Keratinocyte (primary cell): Measurements from ENCODE around the gene CLEC16A. TPM values are rescaled to one million over a fixed set of nuclear protein-coding genes. Genes with fewer than 3 reads are reported as not detected.

Source experiments
- DNase-seq: peaks from one replicate; pipeline ENCODE4 v3.0.0-alpha.2; 2011; ENCODE audit warnings: low read depth, missing footprints, low spot score
- FAIRE-seq: peaks from 2 replicates; lab custom pipeline; 2011; peaks lifted over from hg19 to GRCh38; lab: Jason Lieb, UNC
- H2AFZ ChIP-seq: 2 replicates; pipeline ENCODE4 v1.6.0; 2012; ENCODE audit warnings: low read length, control low read depth, inconsistent platforms; ENCODE audit not compliant: control insufficient read depth
- H3K27ac ChIP-seq: 2 replicates; pipeline ENCODE4 v1.5.1; 2011; ENCODE audit warnings: low read length; ENCODE audit not compliant: control insufficient read depth, insufficient read depth
- H3K27me3 ChIP-seq: 3 replicates; pipeline ENCODE4 v1.6.0; 2011; ENCODE audit warnings: low read length; ENCODE audit not compliant: control insufficient read depth, insufficient read depth; ENCODE audit errors: extremely low read depth
- H3K36me3 ChIP-seq, 2 experiments: 2 replicates in 1 of 2; 3 replicates in 1 of 2; pipeline ENCODE4 v1.5.1; 2011; ENCODE audit warnings: low read length in 2 of 2, mild to moderate bottlenecking in 1 of 2; ENCODE audit not compliant: control insufficient read depth in 2 of 2, insufficient read depth in 2 of 2; ENCODE audit errors: extremely low read depth in 1 of 2
- H3K4me1 ChIP-seq: 3 replicates; pipeline ENCODE4 v1.5.1; 2011; ENCODE audit warnings: low read length; ENCODE audit not compliant: control insufficient read depth, insufficient read depth; ENCODE audit errors: extremely low read depth
- H3K4me2 ChIP-seq: 3 replicates; pipeline ENCODE4 v1.6.0; 2011; ENCODE audit warnings: low read depth, low read length; ENCODE audit not compliant: control insufficient read depth, insufficient read depth; ENCODE audit errors: extremely low read depth
- H3K4me3 ChIP-seq, 3 experiments: fragments of 200-600 bp in 1 of 3; sonication (generic) in 1 of 3; 2 replicates in 2 of 3; 3 replicates in 1 of 3; pipeline ENCODE4 v1.5.1; 2011 to 2016; ENCODE audit warnings: low read length in 3 of 3, mild to moderate bottlenecking in 3 of 3, control low read depth in 2 of 3, inconsistent platforms in 1 of 3, low read depth in 1 of 3, mixed read lengths in 1 of 3, mixed run types in 1 of 3, moderate library complexity in 1 of 3; ENCODE audit not compliant: control insufficient read depth in 2 of 3, insufficient read depth in 2 of 3; ENCODE audit errors: extremely low read depth in 1 of 3
- H3K79me2 ChIP-seq: 2 replicates; pipeline ENCODE4 v1.6.0; 2012; ENCODE audit warnings: low read length; ENCODE audit not compliant: control insufficient read depth, insufficient read depth
- H3K9ac ChIP-seq: 3 replicates; pipeline ENCODE4 v1.6.0; 2011; ENCODE audit warnings: low read length; ENCODE audit not compliant: control insufficient read depth, insufficient read depth; ENCODE audit errors: extremely low read depth
- H3K9me1 ChIP-seq: 3 replicates; pipeline ENCODE4 v1.6.0; 2011; ENCODE audit warnings: low read length; ENCODE audit not compliant: control insufficient read depth, insufficient read depth; ENCODE audit errors: extremely low read depth
- H3K9me3 ChIP-seq: 2 replicates; pipeline ENCODE4 v1.5.1; 2012; ENCODE audit warnings: low read depth, low read length; ENCODE audit not compliant: control insufficient read depth
- H4K20me1 ChIP-seq: 3 replicates; pipeline ENCODE4 v1.6.0; 2011; ENCODE audit warnings: low read length; ENCODE audit not compliant: control insufficient read depth, insufficient read depth; ENCODE audit errors: extremely low read depth
- CTCF ChIP-seq, 3 experiments: IDR thresholded peaks in 1 of 3; conservative IDR thresholded peaks in 1 of 3; optimal IDR thresholded peaks in 1 of 3; 2 replicates in 2 of 3; 3 replicates in 1 of 3; pipeline versions ENCODE3 to v1.5.1; 2011; ENCODE audit warnings: low read length in 3 of 3, mild to moderate bottlenecking in 3 of 3, moderate library complexity in 2 of 3, control low read depth in 1 of 3, inconsistent platforms in 1 of 3; ENCODE audit not compliant: insufficient read depth in 2 of 3; ENCODE audit errors: extremely low read depth in 1 of 3
- EZH2 ChIP-seq: IDR thresholded peaks from one replicate; pipeline ENCODE4 v1.6.1; 2012; ENCODE audit warnings: inconsistent platforms, mild to moderate bottlenecking, low read length, moderate library complexity
- dilution Hi-C: fragments of 300-500 bp; cut with MboI; formaldehyde crosslinking; loops from one replicate; pipeline ENCODE4 v1.7.0; 2020; ENCODE audit warnings: low sequenced_read_pairs; ENCODE audit not compliant: extremely low pct_ligation_motif_present
- polyA plus RNA-seq, 5 experiments: library from polyadenylated mRNA; depleted of rRNA in 3 of 5; stranded (reverse) in 3 of 5; stranded (forward) in 1 of 5; unstranded in 1 of 5; fragments of >200 nt; gene quantifications; 1 replicate in 1 of 5; 2 replicates in 3 of 5; 3 replicates in 1 of 5; pipeline versions ENCODE4 v1.2.1 to v1.2.3, GENCODE V29; 2011 to 2012; ENCODE audit warnings: missing spikeins in 2 of 5, low read depth in 1 of 5, low replicate concordance in 1 of 5

Gene CLEC16A
- polyA plus RNA-seq, 1 donor (not counting 4 experiments of a cell fraction or from before 2014, with no cell fraction given), result 9.5 TPM

GRCh38 chr16:11229906-11230305 lies 285.5 kb downstream of the CLEC16A start:
- Histone ChIP-seq H3K36me3 (no peaks in the 10 kb centered on the region), H3K9me1 (no peaks in the 10 kb centered on the region), H3K4me1 (peaks cover 4% of the 10 kb centered on the region), H4K20me1 (no peaks in the 10 kb centered on the region), H3K27me3 (no peaks in the 10 kb centered on the region), H3K4me2 (no peak overlapping the region), H2AFZ (no peak overlapping the region), H3K9ac (no peak overlapping the region), H3K9me3 (no peaks in the 10 kb centered on the region), H3K27ac (no peak overlapping the region), H3K4me3 (no peak overlapping the region), H3K79me2 (no peaks in the 10 kb centered on the region)
- no peak for DNase-seq
- FAIRE-seq, result no peak
- TF ChIP-seq CTCF (optimal IDR thresholded peaks at IDR 0.05 in 1 of 3, IDR thresholded peaks at IDR 0.05 in 1 of 3, conservative IDR thresholded peaks at IDR 0.05 in 1 of 3; ENCODE audit: extremely low read depth in 1 of 3, insufficient read depth in 2 of 3, low read length in 3 of 3) (no peak), EZH2 (no peak)
- dilution Hi-C loops, result no loop called here

- dilution Hi-C loops, result no loop called here
- H3K9ac ChIP-seq, result no peak overlapping the region
- H3K36me3 ChIP-seq, result no peaks in the 10 kb centered on the region
- H3K4me1 ChIP-seq, result peaks cover 4% of the 10 kb centered on the region
- H4K20me1 ChIP-seq, result no peaks in the 10 kb centered on the region
- no peaks in the 10 kb centered on the region for H3K9me1 ChIP-seq
- FAIRE-seq (no peak), DNase-seq (no peak)
- H3K27me3 ChIP-seq, result no peaks in the 10 kb centered on the region
- no peak overlapping the region for H3K4me3 ChIP-seq
- no peak overlapping the region for H3K4me2 ChIP-seq
- no peak overlapping the region for H2AFZ ChIP-seq
- no peaks in the 10 kb centered on the region for H3K9me3 ChIP-seq
- TF ChIP-seq EZH2 (no peak), CTCF (optimal IDR thresholded peaks at IDR 0.05 in 1 of 3, IDR thresholded peaks at IDR 0.05 in 1 of 3, conservative IDR thresholded peaks at IDR 0.05 in 1 of 3; ENCODE audit: extremely low read depth in 1 of 3, insufficient read depth in 2 of 3, low read length in 3 of 3) (no peak)
- H3K79me2 ChIP-seq, result no peaks in the 10 kb centered on the region
- H3K27ac ChIP-seq, result no peak overlapping the region
Observed at GRCh38 chr16:11231367-11231970, 287.1 kb downstream of the CLEC16A start.

Other genes starting within 250 kb of the CLEC16A start
- 0.08 to 0.23 TPM in 2 of 3 replicates, not detected in the other for gene TEKT5, start 249.6 kb upstream of the CLEC16A start, polyA plus RNA-seq
- gene NUBP1, start 200.7 kb upstream of the CLEC16A start, polyA plus RNA-seq, result 16.7 to 28.4 TPM (median 22.2 TPM) in 3 replicates
- not detected in 3 replicates for gene TVP23A, start 125.8 kb upstream of the CLEC16A start, polyA plus RNA-seq
- gene CIITA, start 67.4 kb upstream of the CLEC16A start, polyA plus RNA-seq, result 0.02 to 0.12 TPM (median 0.05 TPM) in 3 replicates
- gene DEXI, start 2.1 kb upstream of the CLEC16A start, polyA plus RNA-seq, result 25.9 to 51.8 TPM (median 32.5 TPM) in 3 replicates